ENCODE data around the gene NKAIN1. TPM values are rescaled to one million over a fixed set of nuclear protein-coding genes. Genes with fewer than 3 reads are reported as not detected.
A peak's percentile ranks its signal among the peaks of the same experiment; 100 is the strongest.
"Not testable (repeated sequence)": the region's sequence is repeated elsewhere in the genome, so short reads cannot be mapped to it uniquely, and the experiment has no call there.

Gene NKAIN1
- total RNA-seq, 2 donors from 2014 or later, result not detected

DNA sequence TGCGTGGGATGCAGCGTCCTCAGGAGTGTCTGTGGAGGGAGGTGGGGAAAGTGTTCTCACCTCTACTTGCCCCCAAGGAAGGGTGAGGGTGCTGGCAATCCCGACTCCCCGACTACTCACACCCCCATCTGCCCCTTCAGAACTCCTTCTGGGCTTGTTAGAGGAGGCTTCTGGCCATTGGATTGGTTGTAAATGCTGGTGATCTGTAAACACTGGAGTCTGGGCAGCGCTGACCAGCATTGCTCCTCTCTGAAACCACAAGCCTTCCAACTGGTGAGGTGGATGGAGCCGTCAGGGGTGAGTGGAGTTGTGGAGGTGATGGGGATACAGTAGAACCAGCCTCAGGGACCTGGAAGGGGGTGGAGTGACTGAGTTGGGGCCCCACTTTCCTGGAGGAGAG is 59.3 kb downstream of the NKAIN1 start:
- Histone ChIP-seq H3K9me3 (no peaks in the 10 kb centered on the region), H3K27me3 (peaks cover 0 to 3% of the 10 kb centered on the region in 2 donors), H3K4me1 (peaks cover 14% of the 10 kb centered on the region), H3K27ac (no peak overlapping the region), H3K4me3 (no peak overlapping the region), H3K36me3 (replicated peaks in 1 of 2; ENCODE audit: insufficient read depth in 1 of 2, low read depth in 2 of 2) (no peaks in the 10 kb centered on the region)
- DNase-seq (no peak), ATAC-seq (no peak)
- intact Hi-C loops (cut with DNase I), result loop anchor here (10.0 kb wide), 1 partner anchor 364 kb away; no protein-coding TSS in a partner anchor
- 67 to 71% methylated on average over 6 of the region's 6 CpGs for WGBS, 2 donors
- no peak for TF ChIP-seq POLR2A (IDR thresholded peaks at IDR 0.05)
- TF ChIP-seq, protein P1, sequence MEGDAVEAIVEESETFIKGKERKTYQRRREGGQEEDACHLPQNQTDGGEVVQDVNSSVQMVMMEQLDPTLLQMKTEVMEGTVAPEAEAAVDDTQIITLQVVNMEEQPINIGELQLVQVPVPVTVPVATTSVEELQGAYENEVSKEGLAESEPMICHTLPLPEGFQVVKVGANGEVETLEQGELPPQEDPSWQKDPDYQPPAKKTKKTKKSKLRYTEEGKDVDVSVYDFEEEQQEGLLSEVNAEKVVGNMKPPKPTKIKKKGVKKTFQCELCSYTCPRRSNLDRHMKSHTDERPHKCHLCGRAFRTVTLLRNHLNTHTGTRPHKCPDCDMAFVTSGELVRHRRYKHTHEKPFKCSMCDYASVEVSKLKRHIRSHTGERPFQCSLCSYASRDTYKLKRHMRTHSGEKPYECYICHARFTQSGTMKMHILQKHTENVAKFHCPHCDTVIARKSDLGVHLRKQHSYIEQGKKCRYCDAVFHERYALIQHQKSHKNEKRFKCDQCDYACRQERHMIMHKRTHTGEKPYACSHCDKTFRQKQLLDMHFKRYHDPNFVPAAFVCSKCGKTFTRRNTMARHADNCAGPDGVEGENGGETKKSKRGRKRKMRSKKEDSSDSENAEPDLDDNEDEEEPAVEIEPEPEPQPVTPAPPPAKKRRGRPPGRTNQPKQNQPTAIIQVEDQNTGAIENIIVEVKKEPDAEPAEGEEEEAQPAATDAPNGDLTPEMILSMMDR (IDR thresholded peaks at IDR 0.05), result no peak

DNA sequence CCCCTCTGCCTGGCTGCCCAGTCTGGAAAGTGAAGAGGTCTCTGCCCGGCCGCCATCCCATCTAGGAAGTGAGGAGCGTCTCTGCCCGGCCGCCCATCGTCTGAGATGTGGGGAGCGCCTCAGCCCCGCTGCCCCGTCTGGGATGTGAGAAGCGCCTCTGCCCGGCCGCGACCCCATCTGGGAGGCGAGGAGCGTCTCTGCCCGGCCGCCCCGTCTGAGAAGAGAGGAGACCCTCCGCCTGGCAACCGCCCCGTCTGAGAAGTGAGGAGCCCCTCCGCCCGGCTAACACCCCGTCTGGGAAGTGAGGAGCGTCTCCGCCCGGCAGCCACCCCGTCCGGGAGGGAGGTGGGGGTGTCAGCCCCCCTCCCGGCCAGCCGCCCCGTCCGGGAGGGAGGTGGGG is 63.4 kb downstream of the NKAIN1 start:
- H3K9me3 ChIP-seq; H3K27me3 ChIP-seq; DNase-seq; ATAC-seq; H3K4me1 ChIP-seq; intact Hi-C loops (cut with DNase I); H3K36me3 ChIP-seq (replicated peaks in 1 of 2; ENCODE audit: insufficient read depth in 1 of 2, low read depth in 2 of 2); H3K4me3 ChIP-seq; H3K27ac ChIP-seq: not testable (repeated sequence)
- 87 to 96% methylated on average over 12 to 20 of the region's 33 CpGs for WGBS, 2 donors

DNA sequence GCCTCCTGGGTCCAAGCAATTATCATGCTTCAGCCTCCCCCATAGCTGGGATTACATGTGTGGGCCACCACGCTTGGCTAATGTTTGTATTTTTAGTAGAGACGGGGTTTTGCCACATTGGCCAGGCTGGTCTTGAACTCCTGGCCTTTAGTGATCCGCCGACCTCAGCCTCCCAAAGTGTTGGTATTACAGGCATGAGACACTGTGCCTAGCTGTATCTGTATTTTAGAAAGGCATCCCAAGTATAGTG is 69.3 kb downstream of the NKAIN1 start:
- H3K36me3 ChIP-seq (replicated peaks in 1 of 2; ENCODE audit: insufficient read depth in 1 of 2, low read depth in 2 of 2), result no peaks in the 10 kb centered on the region
- intact Hi-C loops (cut with DNase I), result no loop called here
- H3K9me3 ChIP-seq, result no peaks in the 10 kb centered on the region
- H3K27me3 ChIP-seq, result no peaks in the 10 kb centered on the region
- 75 to 88% methylated on average over 4 of the region's 4 CpGs for WGBS, 2 donors
- DNase-seq (no peak), ATAC-seq (no peak)
- H3K27ac ChIP-seq, result peak overlapping the region; percentile 70 to 91 (median 82)
- TF ChIP-seq, protein P1 (IDR thresholded peaks at IDR 0.05), result no peak
- no peak for TF ChIP-seq POLR2A (IDR thresholded peaks at IDR 0.05)
- no peak overlapping the region for H3K4me3 ChIP-seq
- H3K4me1 ChIP-seq, result peaks cover 20% of the 10 kb centered on the region

DNA sequence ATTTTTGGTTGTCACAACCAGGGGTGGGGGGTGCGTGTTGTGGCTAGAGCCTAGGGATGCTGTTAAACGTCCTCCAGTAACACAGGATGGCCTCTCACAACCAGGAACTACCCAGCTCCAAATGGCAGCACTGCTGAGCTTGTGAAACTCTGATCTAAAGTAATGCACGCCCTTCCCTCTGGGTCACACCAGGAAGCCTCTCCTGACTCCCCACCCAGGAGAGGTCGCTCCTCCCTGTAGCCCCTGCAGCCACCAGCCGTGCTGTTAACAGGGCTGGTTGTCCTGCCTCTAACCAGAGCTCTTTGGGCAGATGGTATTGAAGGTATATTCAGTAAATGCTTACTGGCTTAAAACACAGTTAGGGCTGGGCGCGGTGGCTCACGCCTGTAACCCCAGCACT is 73.2 kb downstream of the NKAIN1 start:
- TF ChIP-seq, protein P1 (IDR thresholded peaks at IDR 0.05), result no peak
- no peak for TF ChIP-seq POLR2A (IDR thresholded peaks at IDR 0.05)
- WGBS, 2 donors, result 78 to 89% methylated on average over 5 to 8 of the region's 8 CpGs
- Histone ChIP-seq H3K4me1 (peaks cover 15% of the 10 kb centered on the region), H3K9me3 (no peaks in the 10 kb centered on the region), H3K27ac (no peak overlapping the region), H3K36me3 (replicated peaks in 1 of 2; ENCODE audit: insufficient read depth in 1 of 2, low read depth in 2 of 2) (no peaks in the 10 kb centered on the region), H3K4me3 (no peak overlapping the region), H3K27me3 (no peaks in the 10 kb centered on the region)
- DNase-seq (no peak), ATAC-seq (no peak)
- intact Hi-C loops (cut with DNase I), result no loop called here

DNA sequence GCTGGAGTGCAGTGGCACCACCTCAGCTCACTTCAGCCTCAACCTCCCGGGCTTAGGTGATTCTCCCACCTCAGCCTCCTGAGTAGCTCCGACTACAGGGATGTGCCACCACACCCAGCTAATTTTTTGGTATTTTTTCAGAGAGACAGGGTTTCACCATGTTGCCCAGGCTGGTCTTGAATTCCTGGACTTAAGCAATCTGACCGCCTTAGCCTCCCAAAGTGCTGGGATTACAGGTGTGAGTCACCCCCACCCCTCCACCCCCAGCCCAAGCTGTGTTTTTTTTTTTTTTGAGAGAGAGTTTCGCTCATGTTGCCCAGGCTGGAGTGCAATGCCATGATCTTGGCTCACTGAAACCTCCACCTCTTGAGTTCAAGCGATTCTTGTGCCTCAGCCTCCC is 75.4 kb downstream of the NKAIN1 start:
- DNase-seq, result no peak
- no peaks in the 10 kb centered on the region for H3K27me3 ChIP-seq
- WGBS, 2 donors, result 76 to 78% methylated on average over 5 of the region's 5 CpGs
- ATAC-seq, result no peak
- H3K27ac ChIP-seq, result no peak overlapping the region
- intact Hi-C loops (cut with DNase I), result no loop called here
- no peaks in the 10 kb centered on the region for H3K36me3 ChIP-seq (replicated peaks in 1 of 2; ENCODE audit: insufficient read depth in 1 of 2, low read depth in 2 of 2)
- H3K4me3 ChIP-seq, result no peak overlapping the region
- TF ChIP-seq, protein P1 (IDR thresholded peaks at IDR 0.05), result no peak
- TF ChIP-seq POLR2A (IDR thresholded peaks at IDR 0.05), result no peak
- no peaks in the 10 kb centered on the region for H3K4me1 ChIP-seq
- H3K9me3 ChIP-seq, result no peaks in the 10 kb centered on the region

All from body of pancreas (tissue), 4 donors.